Stimulated activated naive CD4-positive, alpha-beta T cell treated with Interleukin-2 at 50 U/mL for 16 hours (primary cell): Measurements from ENCODE around the gene CORO2A.
"Not testable (repeated sequence)": the region's sequence is repeated elsewhere in the genome, so short reads cannot be mapped to it uniquely, and the experiment has no call there.

Experiments used
- DNase-seq: peaks from one replicate; lab custom pipeline; 2025; lab: John Stamatoyannopoulos, UW

CORO2A gene

GRCh38 chr9:98105006-98105405 lies 87.4 kb downstream of the CORO2A start:
- no peak for DNase-seq

GRCh38 chr9:98104445-98104881 lies 88.0 kb downstream of the CORO2A start:
- no peak for DNase-seq

- peak; percentile 81 for DNase-seq
These were observed 90.6 kb downstream of the CORO2A start for GRCh38 chr9:98101868-98102273.

- no peak for DNase-seq
These were observed 91.0 kb downstream of the CORO2A start for GRCh38 chr9:98101416-98101815.

GRCh38 chr9:98100456-98100855 lies 92.0 kb downstream of the CORO2A start:
- no peak for DNase-seq

- DNase-seq = no peak
These were observed 92.5 kb downstream of the CORO2A start for GRCh38 chr9:98099898-98100297.

GRCh38 chr9:98099346-98099745 lies 93.1 kb downstream of the CORO2A start:
- DNase-seq = no peak

GRCh38 chr9:98097836-98098235 lies 94.6 kb downstream of the CORO2A start:
- DNase-seq = peak; percentile 37

- DNase-seq = no peak
These were observed 96.3 kb downstream of the CORO2A start for GRCh38 chr9:98096091-98096490.

GRCh38 chr9:98095401-98095800 lies 97.0 kb downstream of the CORO2A start:
- no peak for DNase-seq

- no peak for DNase-seq
These were observed 97.6 kb downstream of the CORO2A start for GRCh38 chr9:98094851-98095250.

- no peak for DNase-seq
These were observed 98.1 kb downstream of the CORO2A start for GRCh38 chr9:98094316-98094715.

- DNase-seq = no peak
These were observed 99.9 kb downstream of the CORO2A start for GRCh38 chr9:98092613-98092931.

GRCh38 chr9:98091735-98092612 lies 100.5 kb downstream of the CORO2A start:
- no peak for DNase-seq

- not testable (repeated sequence) for DNase-seq
These were observed 101.8 kb downstream of the CORO2A start for GRCh38 chr9:98090674-98091073.

GRCh38 chr9:98087420-98088354 lies 104.8 kb downstream of the CORO2A start:
- DNase-seq = no peak

- no peak for DNase-seq
These were observed 106.0 kb downstream of the CORO2A start for GRCh38 chr9:98086461-98086860.

- DNase-seq = no peak
These were observed 106.5 kb downstream of the CORO2A start for GRCh38 chr9:98085944-98086343.

- no peak for DNase-seq
These were observed 107.4 kb downstream of the CORO2A start for GRCh38 chr9:98085058-98085457.

- no peak for DNase-seq
These were observed 108.0 kb downstream of the CORO2A start for GRCh38 chr9:98084396-98084795.

- no peak for DNase-seq
These were observed 108.8 kb downstream of the CORO2A start for GRCh38 chr9:98083566-98084183.

- DNase-seq = no peak
These were observed 109.4 kb downstream of the CORO2A start for GRCh38 chr9:98083061-98083501.
